ENCODE results near the gene ITGB1. TPM values are rescaled to one million over a fixed set of nuclear protein-coding genes. Genes with fewer than 3 reads are reported as not detected.

Gene ITGB1
- total and polyA plus RNA-seq, 9 of the 15 experiments (the other 6 are each of a cell fraction or from before 2014, with no cell fraction given): 40.2 to 194 (median 155) TPM

GRCh38 chr10:32865170-32865569 is 92.9 kb downstream of the ITGB1 start:
- 0% methylated on average over 1 of the region's 1 CpG for WGBS (ENCODE audit: insufficient coverage, low coverage, missing lambda C conversion rate)
- Histone ChIP-seq H3K27ac (ENCODE audit: extremely low read depth, low read depth, low read length) (no peak overlapping the region), H3K9me1 (ENCODE audit: control insufficient read depth, insufficient read depth, low read length) (no peaks in the 10 kb centered on the region), H3K9ac (ENCODE audit: insufficient read depth in 1 of 2, low read depth in 2 of 2, low read length in 2 of 2) (no peak overlapping the region), H3K4me3 (no peak overlapping the region), H3K36me3 (ENCODE audit: control insufficient read depth, insufficient read depth, low read length) (no peaks in the 10 kb centered on the region), H3K9me3 (replicated peaks; ENCODE audit: control insufficient read depth, insufficient read depth, low read depth, low read length) (no peaks in the 10 kb centered on the region), H3K79me2 (ENCODE audit: control insufficient read depth, insufficient read depth, low read length) (no peaks in the 10 kb centered on the region), H3K27me3 (ENCODE audit: control insufficient read depth in 2 of 2, insufficient read depth in 2 of 2, low read length in 2 of 2) (0 out of 5 replicates have a peak, but pooled peaks cover 0 to 2% of the 10 kb centered on the region in 2 experiments), H3K4me2 (ENCODE audit: insufficient read depth, low read length) (no peak overlapping the region), H4K20me1 (replicated peaks; ENCODE audit: control insufficient read depth, insufficient read depth, low read length) (no peaks in the 10 kb centered on the region), H3K4me1 (replicated peaks in 1 of 2; ENCODE audit: control insufficient read depth in 2 of 2, insufficient read depth in 2 of 2, low read length in 2 of 2) (no peaks in the 10 kb centered on the region), H2AFZ (ENCODE audit: low read depth, low read length) (no peak overlapping the region)
- POLR2A ChIA-PET: interaction anchor here (0.6 to 0.9 kb wide), 2 partner anchors 19 to 38 kb away, joined by 3 read pairs; no protein-coding TSS in a partner anchor
- FAIRE-seq (no peak), DNase-seq (ENCODE audit: extremely low read depth in 1 of 4, low spot score in 3 of 4) (no peak), ATAC-seq (no peak)
- no TSS peak for BruUV-seq (replicated peaks)
- in situ Hi-C loops (cut with MboI): no loop called here
- TF ChIP-seq ZNF324 (CRISPR knock-in tag; IDR thresholded peaks at IDR 0.05): no peak
- TF ChIP-seq ATF3 (IDR thresholded peaks at IDR 0.05): peak; percentile 9; the same call in 1 of the 2 replicates
- no peak for TF ChIP-seq ATF3 (CRISPR knock-in tag; conservative IDR thresholded peaks at IDR 0.05)
- TF ChIP-seq HNRNPK (IDR thresholded peaks at IDR 0.05; ENCODE audit: low read depth, low read length, poor library complexity, severe bottlenecking): no peak
- TF ChIP-seq MBD2 (IDR thresholded peaks at IDR 0.05; ENCODE audit: borderline replicate concordance, low read depth): no peak
- intact Hi-C loops (cut with micrococcal nuclease): no loop called here
- CTCF ChIA-PET (ENCODE audit: low intra/inter-chr PET ratio): no interaction called here

- no peak for DNase-seq (ENCODE audit: extremely low read depth in 1 of 4, low spot score in 3 of 4)
- no TSS peak for BruUV-seq (replicated peaks)
- Histone ChIP-seq H3K4me3 (no peak overlapping the region), H3K9ac (ENCODE audit: insufficient read depth in 1 of 2, low read depth in 2 of 2, low read length in 2 of 2) (no peak overlapping the region), H4K20me1 (replicated peaks; ENCODE audit: control insufficient read depth, insufficient read depth, low read length) (no peaks in the 10 kb centered on the region), H3K79me2 (ENCODE audit: control insufficient read depth, insufficient read depth, low read length) (no peaks in the 10 kb centered on the region), H3K4me2 (ENCODE audit: insufficient read depth, low read length) (no peak overlapping the region), H3K4me1 (replicated peaks in 1 of 2; ENCODE audit: control insufficient read depth in 2 of 2, insufficient read depth in 2 of 2, low read length in 2 of 2) (no peaks in the 10 kb centered on the region), H3K9me1 (ENCODE audit: control insufficient read depth, insufficient read depth, low read length) (no peaks in the 10 kb centered on the region), H3K36me3 (ENCODE audit: control insufficient read depth, insufficient read depth, low read length) (no peaks in the 10 kb centered on the region), H3K27me3 (ENCODE audit: control insufficient read depth in 2 of 2, insufficient read depth in 2 of 2, low read length in 2 of 2) (peaks cover 2 to 4% of the 10 kb centered on the region in 2 experiments; a peak in 1 of 5 replicates), H3K9me3 (replicated peaks; ENCODE audit: control insufficient read depth, insufficient read depth, low read depth, low read length) (no peaks in the 10 kb centered on the region), H2AFZ (ENCODE audit: low read depth, low read length) (no peak overlapping the region), H3K27ac (ENCODE audit: extremely low read depth, low read depth, low read length) (no peak overlapping the region)
- POLR2A ChIA-PET: interaction anchor here (1.7 kb wide), 1 partner anchor 37 kb away, joined by 5 read pairs; no protein-coding TSS in a partner anchor
- ATAC-seq: no peak
- no peak for FAIRE-seq
- CTCF ChIA-PET (ENCODE audit: low intra/inter-chr PET ratio): no interaction called here
- in situ Hi-C loops (cut with MboI) (no loop called here), intact Hi-C loops (cut with micrococcal nuclease) (no loop called here)
- WGBS (ENCODE audit: insufficient coverage, low coverage, missing lambda C conversion rate): 0% methylated on average over 2 of the region's 2 CpGs
- TF ChIP-seq CREB3L1 (IDR thresholded peaks at IDR 0.05; ENCODE audit: borderline replicate concordance, low read depth) (no peak), BCLAF1 (IDR thresholded peaks at IDR 0.05; ENCODE audit: borderline replicate concordance in 1 of 2, control insufficient read depth in 1 of 2, low read depth in 2 of 2, low read length in 1 of 2) (no peak), HLTF (IDR thresholded peaks at IDR 0.05) (no peak), HES1 (IDR thresholded peaks at IDR 0.05; ENCODE audit: low read depth) (no peak)
These were observed 103.6 kb downstream of the ITGB1 start for GRCh38 chr10:32854435-32854834.
